HepG2 (cell line): ENCODE data around the gene GMCL2. TPM values are rescaled to one million over a fixed set of nuclear protein-coding genes. Genes with fewer than 3 reads are reported as not detected.
A peak's percentile ranks its signal among the peaks of the same experiment; 100 is the strongest.

Source experiments
- ATAD3A ChIP-seq: sonication (generic); formaldehyde crosslinking; IDR thresholded peaks from 2 replicates; pipeline ENCODE4 v1.4.0; 2020; ENCODE audit warnings: missing genetic modification reagents
- BHLHE40 ChIP-seq: IDR thresholded peaks from 2 replicates; pipeline ENCODE4 v1.6.1; 2011; ENCODE audit warnings: low read length, improper control_type of control experiment
- HES4 ChIP-seq: sonication (generic); formaldehyde crosslinking; IDR thresholded peaks from 2 replicates; pipeline ENCODE4 v1.9.0; 2021; ENCODE audit warnings: mild to moderate bottlenecking, missing genetic modification reagents, borderline replicate concordance
- HNRNPLL ChIP-seq: fragments of 200-400 bp; formaldehyde crosslinking; IDR thresholded peaks from 2 replicates; pipeline ENCODE4 v1.6.1; 2017; ENCODE audit warnings: mild to moderate bottlenecking, low read depth, low read length; ENCODE audit not compliant: poor library complexity, severe bottlenecking
- KDM5A ChIP-seq: fragments of 200-600 bp; sonication (generic); IDR thresholded peaks from 2 replicates; pipeline ENCODE4 v1.7.0; 2018; ENCODE audit warnings: antibody characterized with exemption, mild to moderate bottlenecking, low read length, borderline replicate concordance
- PAWR ChIP-seq: sonication (generic); formaldehyde crosslinking; IDR thresholded peaks from 2 replicates; pipeline ENCODE4 v1.4.0; 2020; ENCODE audit warnings: missing genetic modification reagents, mild to moderate bottlenecking, borderline replicate concordance
- RAD21 ChIP-seq: fragments of 450-650 bp; formaldehyde crosslinking; IDR thresholded peaks from 2 replicates; pipeline ENCODE4 v1.5.0; 2020; ENCODE audit warnings: mild to moderate bottlenecking
- RBFOX2 ChIP-seq: fragments of 200-400 bp; formaldehyde crosslinking; IDR thresholded peaks from 2 replicates; pipeline ENCODE4 v1.6.1; 2017; ENCODE audit warnings: low read depth, mild to moderate bottlenecking, low read length
- SIN3A ChIP-seq: IDR thresholded peaks from 2 replicates; pipeline ENCODE4 v1.6.1; 2011; ENCODE audit warnings: low read depth, mild to moderate bottlenecking, control low read depth, low read length, borderline replicate concordance
- ZNF160 ChIP-seq: sonication (generic); formaldehyde crosslinking; IDR thresholded peaks from 2 replicates; pipeline ENCODE4 v1.8.0; 2022; ENCODE audit warnings: mild to moderate bottlenecking, inconsistent platforms, missing genetic modification reagents
- ZXDC ChIP-seq: sonication (generic); formaldehyde crosslinking; IDR thresholded peaks from 2 replicates; pipeline ENCODE4 v1.5.0; 2020; ENCODE audit warnings: mild to moderate bottlenecking, missing genetic modification reagents
- polyA plus RNA-seq, 8 experiments: library from polyadenylated mRNA; depleted of rRNA in 3 of 8; stranded (reverse) in 7 of 8; unstranded in 1 of 8; fragments of >200 nt; fragmentation: Illumina TruSeq in 4 of 8; extraction: Trizol in 4 of 8; gene quantifications; 2 replicates each; pipeline versions ENCODE4 v1.2.1 to v1.2.3, GENCODE V29; 2011 to 2016; ENCODE audit warnings: low read depth in 4 of 8, missing spikeins in 1 of 8, mixed read lengths in 1 of 8; ENCODE audit not compliant: insufficient read depth in 1 of 8
- total RNA-seq, 5 experiments: library from RNA; depleted of rRNA; stranded (reverse); fragments of >200 nt; fragmentation: Illumina TruSeq; extraction: Trizol; gene quantifications; 2 replicates each; pipeline ENCODE4 v1.2.3, GENCODE V29; 2016; ENCODE audit warnings: low read depth in 1 of 5
- TF ChIP-seq, protein P1 (sequence below): IDR thresholded peaks from 2 replicates; pipeline ENCODE4 v1.6.1; 2016; ENCODE audit warnings: missing compliant biosample characterization, missing genetic modification reagents, borderline replicate concordance
- TF ChIP-seq, protein P2 (sequence below): sonication (generic); formaldehyde crosslinking; IDR thresholded peaks from 2 replicates; pipeline ENCODE4 v1.5.1; 2020; ENCODE audit warnings: mild to moderate bottlenecking, missing genetic modification reagents, moderate library complexity
- TF ChIP-seq, protein P3 (sequence below): sonication (generic); formaldehyde crosslinking; IDR thresholded peaks from 2 replicates; pipeline ENCODE4 v1.5.0; 2020; ENCODE audit warnings: mild to moderate bottlenecking, missing genetic modification reagents, borderline replicate concordance

The GMCL2 gene
- total and polyA plus RNA-seq, 2 of the 13 experiments (the other 11 are each of a cell fraction or from before 2014, with no cell fraction given): 0.03 TPM; not detected in 1

DNA sequence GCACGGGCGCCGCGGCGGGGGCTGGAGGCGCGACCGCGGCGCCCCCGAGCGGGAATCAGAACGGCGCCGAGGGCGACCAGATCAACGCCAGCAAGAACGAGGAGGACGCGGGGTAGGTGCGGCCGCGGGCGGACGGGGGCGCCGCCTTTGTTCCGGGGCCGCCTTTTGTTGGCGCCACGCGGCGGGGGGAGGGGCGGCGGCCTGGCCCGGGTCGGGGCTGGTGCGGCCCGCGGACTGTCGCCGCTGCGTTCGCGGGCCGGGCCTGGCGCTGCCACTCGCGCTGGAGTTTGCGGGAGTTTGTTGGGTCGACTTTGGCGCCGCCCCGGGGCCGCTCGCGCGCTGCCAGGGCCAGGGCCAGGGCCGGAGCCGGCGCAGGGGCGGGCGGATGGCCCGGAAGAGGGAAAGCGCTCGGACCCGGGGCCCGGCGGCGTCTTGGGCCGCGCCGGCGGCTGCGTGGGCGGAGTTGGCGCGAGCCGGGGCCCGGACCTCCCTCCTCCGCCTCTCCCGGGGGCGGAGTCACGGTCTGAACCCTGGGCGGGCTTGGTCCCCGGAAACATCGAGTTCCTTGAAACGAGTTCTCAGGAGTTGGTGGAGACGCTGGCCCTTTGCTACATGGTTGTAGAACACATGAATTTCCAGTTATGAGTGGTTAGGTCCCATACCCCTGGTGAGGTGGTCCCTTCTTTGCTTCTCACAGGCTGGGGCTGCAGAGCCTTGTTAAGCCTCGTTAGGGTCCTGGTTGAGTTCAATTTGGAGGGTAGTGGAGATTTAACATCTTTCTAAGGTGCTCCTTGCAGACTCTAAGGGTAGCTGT is 18.0 kb upstream of the GMCL2 start (continued):
- TF ChIP-seq ZXDC (CRISPR knock-in tag): no peak
- 0 out of 2 replicates have a peak, but pooled peaks have one; percentile 32 for TF ChIP-seq ZNF160 (CRISPR knock-in tag)
- no peak for TF ChIP-seq ATAD3A (CRISPR knock-in tag)
- TF ChIP-seq PAWR (CRISPR knock-in tag): no peak
- TF ChIP-seq, protein P1, sequence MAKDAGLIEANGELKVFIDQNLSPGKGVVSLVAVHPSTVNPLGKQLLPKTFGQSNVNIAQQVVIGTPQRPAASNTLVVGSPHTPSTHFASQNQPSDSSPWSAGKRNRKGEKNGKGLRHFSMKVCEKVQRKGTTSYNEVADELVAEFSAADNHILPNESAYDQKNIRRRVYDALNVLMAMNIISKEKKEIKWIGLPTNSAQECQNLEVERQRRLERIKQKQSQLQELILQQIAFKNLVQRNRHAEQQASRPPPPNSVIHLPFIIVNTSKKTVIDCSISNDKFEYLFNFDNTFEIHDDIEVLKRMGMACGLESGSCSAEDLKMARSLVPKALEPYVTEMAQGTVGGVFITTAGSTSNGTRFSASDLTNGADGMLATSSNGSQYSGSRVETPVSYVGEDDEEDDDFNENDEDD (CRISPR knock-in tag): peak; percentile 55; the same call in 1 of the 2 replicates
- TF ChIP-seq SIN3A: peak; percentile 75; the same call in 1 of the 2 replicates
- peak; percentile 42; the same call in 1 of the 2 replicates for TF ChIP-seq KDM5A
- TF ChIP-seq RAD21 (CRISPR knock-in tag): peak; percentile 29; the same call in 1 of the 2 replicates
- TF ChIP-seq HNRNPLL: peak; percentile 41
- peak; percentile 80 for TF ChIP-seq RBFOX2
- TF ChIP-seq, protein P2, sequence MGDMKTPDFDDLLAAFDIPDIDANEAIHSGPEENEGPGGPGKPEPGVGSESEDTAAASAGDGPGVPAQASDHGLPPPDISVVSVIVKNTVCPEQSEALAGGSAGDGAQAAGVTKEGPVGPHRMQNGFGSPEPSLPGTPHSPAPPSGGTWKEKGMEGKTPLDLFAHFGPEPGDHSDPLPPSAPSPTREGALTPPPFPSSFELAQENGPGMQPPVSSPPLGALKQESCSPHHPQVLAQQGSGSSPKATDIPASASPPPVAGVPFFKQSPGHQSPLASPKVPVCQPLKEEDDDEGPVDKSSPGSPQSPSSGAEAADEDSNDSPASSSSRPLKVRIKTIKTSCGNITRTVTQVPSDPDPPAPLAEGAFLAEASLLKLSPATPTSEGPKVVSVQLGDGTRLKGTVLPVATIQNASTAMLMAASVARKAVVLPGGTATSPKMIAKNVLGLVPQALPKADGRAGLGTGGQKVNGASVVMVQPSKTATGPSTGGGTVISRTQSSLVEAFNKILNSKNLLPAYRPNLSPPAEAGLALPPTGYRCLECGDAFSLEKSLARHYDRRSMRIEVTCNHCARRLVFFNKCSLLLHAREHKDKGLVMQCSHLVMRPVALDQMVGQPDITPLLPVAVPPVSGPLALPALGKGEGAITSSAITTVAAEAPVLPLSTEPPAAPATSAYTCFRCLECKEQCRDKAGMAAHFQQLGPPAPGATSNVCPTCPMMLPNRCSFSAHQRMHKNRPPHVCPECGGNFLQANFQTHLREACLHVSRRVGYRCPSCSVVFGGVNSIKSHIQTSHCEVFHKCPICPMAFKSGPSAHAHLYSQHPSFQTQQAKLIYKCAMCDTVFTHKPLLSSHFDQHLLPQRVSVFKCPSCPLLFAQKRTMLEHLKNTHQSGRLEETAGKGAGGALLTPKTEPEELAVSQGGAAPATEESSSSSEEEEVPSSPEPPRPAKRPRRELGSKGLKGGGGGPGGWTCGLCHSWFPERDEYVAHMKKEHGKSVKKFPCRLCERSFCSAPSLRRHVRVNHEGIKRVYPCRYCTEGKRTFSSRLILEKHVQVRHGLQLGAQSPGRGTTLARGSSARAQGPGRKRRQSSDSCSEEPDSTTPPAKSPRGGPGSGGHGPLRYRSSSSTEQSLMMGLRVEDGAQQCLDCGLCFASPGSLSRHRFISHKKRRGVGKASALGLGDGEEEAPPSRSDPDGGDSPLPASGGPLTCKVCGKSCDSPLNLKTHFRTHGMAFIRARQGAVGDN (CRISPR knock-in tag): no peak
- TF ChIP-seq HES4 (CRISPR knock-in tag): 0 out of 2 replicates have a peak, but pooled peaks have one; percentile 33
- no peak for TF ChIP-seq BHLHE40
- TF ChIP-seq, protein P3, sequence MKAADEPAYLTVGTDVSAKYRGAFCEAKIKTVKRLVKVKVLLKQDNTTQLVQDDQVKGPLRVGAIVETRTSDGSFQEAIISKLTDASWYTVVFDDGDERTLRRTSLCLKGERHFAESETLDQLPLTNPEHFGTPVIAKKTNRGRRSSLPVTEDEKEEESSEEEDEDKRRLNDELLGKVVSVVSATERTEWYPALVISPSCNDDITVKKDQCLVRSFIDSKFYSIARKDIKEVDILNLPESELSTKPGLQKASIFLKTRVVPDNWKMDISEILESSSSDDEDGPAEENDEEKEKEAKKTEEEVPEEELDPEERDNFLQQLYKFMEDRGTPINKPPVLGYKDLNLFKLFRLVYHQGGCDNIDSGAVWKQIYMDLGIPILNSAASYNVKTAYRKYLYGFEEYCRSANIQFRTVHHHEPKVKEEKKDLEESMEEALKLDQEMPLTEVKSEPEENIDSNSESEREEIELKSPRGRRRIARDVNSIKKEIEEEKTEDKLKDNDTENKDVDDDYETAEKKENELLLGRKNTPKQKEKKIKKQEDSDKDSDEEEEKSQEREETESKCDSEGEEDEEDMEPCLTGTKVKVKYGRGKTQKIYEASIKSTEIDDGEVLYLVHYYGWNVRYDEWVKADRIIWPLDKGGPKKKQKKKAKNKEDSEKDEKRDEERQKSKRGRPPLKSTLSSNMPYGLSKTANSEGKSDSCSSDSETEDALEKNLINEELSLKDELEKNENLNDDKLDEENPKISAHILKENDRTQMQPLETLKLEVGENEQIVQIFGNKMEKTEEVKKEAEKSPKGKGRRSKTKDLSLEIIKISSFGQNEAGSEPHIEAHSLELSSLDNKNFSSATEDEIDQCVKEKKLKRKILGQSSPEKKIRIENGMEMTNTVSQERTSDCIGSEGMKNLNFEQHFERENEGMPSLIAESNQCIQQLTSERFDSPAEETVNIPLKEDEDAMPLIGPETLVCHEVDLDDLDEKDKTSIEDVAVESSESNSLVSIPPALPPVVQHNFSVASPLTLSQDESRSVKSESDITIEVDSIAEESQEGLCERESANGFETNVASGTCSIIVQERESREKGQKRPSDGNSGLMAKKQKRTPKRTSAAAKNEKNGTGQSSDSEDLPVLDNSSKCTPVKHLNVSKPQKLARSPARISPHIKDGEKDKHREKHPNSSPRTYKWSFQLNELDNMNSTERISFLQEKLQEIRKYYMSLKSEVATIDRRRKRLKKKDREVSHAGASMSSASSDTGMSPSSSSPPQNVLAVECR: peak; percentile 14; the same call in 1 of the 2 replicates
